HepG2 (cell line): ENCODE data around the gene RSF1. TPM values are rescaled to one million over a fixed set of nuclear protein-coding genes. Genes with fewer than 3 reads are reported as not detected.

Source experiments
- AKAP8 ChIP-seq: sonication (generic); formaldehyde crosslinking; IDR thresholded peaks from 2 replicates; pipeline ENCODE4 v1.5.1; 2020; ENCODE audit warnings: mild to moderate bottlenecking, missing genetic modification reagents
- BCL6 ChIP-seq: IDR thresholded peaks from 2 replicates; pipeline ENCODE4 v1.6.1; 2016; ENCODE audit warnings: missing genetic modification reagents, missing compliant biosample characterization
- CEBPB ChIP-seq: IDR thresholded peaks from 2 replicates; pipeline ENCODE4 v1.6.1; 2011; ENCODE audit warnings: low read depth, low read length, improper control_type of control experiment, borderline replicate concordance
- E2F5 ChIP-seq: sonication (generic); formaldehyde crosslinking; conservative IDR thresholded peaks from 2 replicates; pipeline ENCODE4 v1.4.0; 2020; ENCODE audit warnings: missing genetic modification reagents
- GATA4 ChIP-seq: sonication (generic); IDR thresholded peaks from 2 replicates; pipeline ENCODE4 v1.6.1; 2016; ENCODE audit warnings: antibody characterized with exemption, low read depth, borderline replicate concordance
- HIC2 ChIP-seq: sonication (generic); formaldehyde crosslinking; IDR thresholded peaks from 2 replicates; pipeline ENCODE4 v1.9.0; 2022; ENCODE audit warnings: low read depth, missing genetic modification reagents
- MTF1 ChIP-seq: sonication (generic); formaldehyde crosslinking; IDR thresholded peaks from 2 replicates; pipeline ENCODE4 v1.5.0; 2020; ENCODE audit warnings: missing genetic modification reagents
- NFYC ChIP-seq: IDR thresholded peaks from 2 replicates; pipeline ENCODE4 v1.6.1; 2016; ENCODE audit warnings: missing genetic modification reagents, missing compliant biosample characterization
- NONO ChIP-seq, 2 experiments: fragments of 450-650 bp in 1 of 2; sonication (generic) in 1 of 2; formaldehyde crosslinking in 1 of 2; IDR thresholded peaks in 1 of 2; conservative IDR thresholded peaks in 1 of 2; 2 replicates each; pipeline versions ENCODE4 v1.6.1 to v1.8.0; 2017 to 2022; ENCODE audit warnings: mild to moderate bottlenecking in 1 of 2, missing genetic modification reagents in 1 of 2, moderate library complexity in 1 of 2
- NR2F2 ChIP-seq: IDR thresholded peaks from 2 replicates; pipeline ENCODE4 v1.6.1; 2012; ENCODE audit warnings: low read depth, inconsistent platforms, borderline replicate concordance
- SIX1 ChIP-seq: sonication (generic); formaldehyde crosslinking; IDR thresholded peaks from 2 replicates; pipeline ENCODE4 v1.4.0; 2020; ENCODE audit warnings: missing genetic modification reagents, borderline replicate concordance
- STAT6 ChIP-seq: sonication (generic); formaldehyde crosslinking; IDR thresholded peaks from 2 replicates; pipeline ENCODE4 v1.4.0; 2020; ENCODE audit warnings: missing genetic modification reagents, mild to moderate bottlenecking, borderline replicate concordance
- TBX2 ChIP-seq: sonication (generic); formaldehyde crosslinking; IDR thresholded peaks from 2 replicates; pipeline ENCODE4 v1.5.0; 2020; ENCODE audit warnings: missing genetic modification reagents, mild to moderate bottlenecking, borderline replicate concordance
- ZIK1 ChIP-seq: sonication (generic); formaldehyde crosslinking; IDR thresholded peaks from 2 replicates; pipeline ENCODE4 v1.5.0; 2020; ENCODE audit warnings: mild to moderate bottlenecking, low read depth, missing genetic modification reagents, borderline replicate concordance
- ZMAT5 ChIP-seq: sonication (generic); formaldehyde crosslinking; IDR thresholded peaks from 2 replicates; pipeline ENCODE4 v1.5.0; 2020; ENCODE audit warnings: mild to moderate bottlenecking, low read depth, missing genetic modification reagents, borderline replicate concordance
- ZNF451 ChIP-seq: sonication (generic); formaldehyde crosslinking; IDR thresholded peaks from 2 replicates; pipeline ENCODE4 v1.5.0; 2020; ENCODE audit warnings: mild to moderate bottlenecking, missing genetic modification reagents
- ZNF468 ChIP-seq: sonication (generic); formaldehyde crosslinking; IDR thresholded peaks from 2 replicates; pipeline ENCODE4 v1.8.0; 2022; ENCODE audit warnings: mild to moderate bottlenecking, moderate library complexity, missing genetic modification reagents
- ZNF687 ChIP-seq: sonication (generic); formaldehyde crosslinking; IDR thresholded peaks from 2 replicates; pipeline ENCODE4 v1.5.1; 2020; ENCODE audit warnings: mild to moderate bottlenecking, missing genetic modification reagents, moderate library complexity
- polyA plus RNA-seq, 8 experiments: library from polyadenylated mRNA; depleted of rRNA in 3 of 8; stranded (reverse) in 7 of 8; unstranded in 1 of 8; fragments of >200 nt; fragmentation: Illumina TruSeq in 4 of 8; extraction: Trizol in 4 of 8; gene quantifications; 2 replicates each; pipeline versions ENCODE4 v1.2.1 to v1.2.3, GENCODE V29; 2011 to 2016; ENCODE audit warnings: low read depth in 4 of 8, missing spikeins in 1 of 8, mixed read lengths in 1 of 8; ENCODE audit not compliant: insufficient read depth in 1 of 8
- total RNA-seq, 5 experiments: library from RNA; depleted of rRNA; stranded (reverse); fragments of >200 nt; fragmentation: Illumina TruSeq; extraction: Trizol; gene quantifications; 2 replicates each; pipeline ENCODE4 v1.2.3, GENCODE V29; 2016; ENCODE audit warnings: low read depth in 1 of 5

Gene RSF1
- total and polyA plus RNA-seq, 2 of the 13 experiments (the other 11 are each of a cell fraction or from before 2014, with no cell fraction given): 15.5 to 33.1 TPM

GRCh38 chr11:77820565-77821348 lies at the start of gene RSF1, which contains the start of gene AAMDC (continued):
- TF ChIP-seq ZNF687 (CRISPR knock-in tag) (peak; percentile 75), E2F5 (CRISPR knock-in tag) (no peak), GATA4 (peak; percentile 16; the same call in 1 of the 2 replicates), BCL6 (CRISPR knock-in tag) (0 out of 2 replicates have a peak, but pooled peaks have one; percentile 38), MTF1 (CRISPR knock-in tag) (no peak), CEBPB (no peak), NONO (IDR thresholded peaks at IDR 0.05) (no peak), NONO (CRISPR knock-in tag; conservative IDR thresholded peaks at IDR 0.05) (peak; percentile 76), NR2F2 (no peak), HIC2 (CRISPR knock-in tag) (no peak), ZNF451 (no peak), SIX1 (CRISPR knock-in tag) (0 out of 2 replicates have a peak, but pooled peaks have one; percentile 14), TBX2 (CRISPR knock-in tag) (no peak), AKAP8 (CRISPR knock-in tag) (no peak), ZNF468 (CRISPR knock-in tag) (no peak), NFYC (peak; percentile 70), STAT6 (no peak), ZIK1 (CRISPR knock-in tag) (no peak), ZMAT5 (CRISPR knock-in tag) (no peak)
